SK-N-SH treated with all-trans-retinoic acid at 6 μM for 48 hours (cell line): ENCODE data around the gene LIN52.

ENCODE experiments used
- BACH2 ChIP-seq: fragments of 250-450 bp; sonication (Bioruptor Pico); IDR thresholded peaks from 2 replicates; pipeline ENCODE4 v1.9.0; 2021; ENCODE audit warnings: mild to moderate bottlenecking, borderline replicate concordance
- CREB5 ChIP-seq: fragments of 250-450 bp; sonication (Bioruptor Pico); IDR thresholded peaks from 2 replicates; pipeline ENCODE4 v1.5.1; 2020; ENCODE audit warnings: low read depth, mild to moderate bottlenecking, moderate library complexity
- CSDC2 ChIP-seq: fragments of 250-450 bp; sonication (Bioruptor Pico); IDR thresholded peaks from 2 replicates; pipeline ENCODE4 v1.5.0; 2020; ENCODE audit warnings: mild to moderate bottlenecking, moderate library complexity
- RARB ChIP-seq: fragments of 250-450 bp; sonication (Bioruptor Pico); IDR thresholded peaks from 2 replicates; pipeline ENCODE4 v1.8.0; 2021; ENCODE audit warnings: mild to moderate bottlenecking, moderate library complexity
- ZFP30 ChIP-seq: fragments of 450-650 bp; formaldehyde crosslinking; IDR thresholded peaks from 2 replicates; pipeline ENCODE4 v1.5.0; 2022; ENCODE audit warnings: mild to moderate bottlenecking, moderate library complexity

- TF ChIP-seq CSDC2, result no peak
- no peak for TF ChIP-seq CREB5 (CRISPR knock-in tag)
- no peak for TF ChIP-seq BACH2 (CRISPR knock-in tag)
- no peak for TF ChIP-seq RARB (CRISPR knock-in tag)
- no peak for TF ChIP-seq ZFP30 (CRISPR knock-in tag)
Measured at GRCh38 chr14:74160763-74161162, 76.0 kb downstream of the LIN52 start.
